DMS53 treated with DMSO at 0.1 percent for 48 hours (cell line): ENCODE data around the gene GPX3.

Source experiments
- DNase-seq: peaks from one replicate; lab custom pipeline; 2025; ENCODE audit not compliant: unreplicated experiment; lab: John Stamatoyannopoulos, UW

The GPX3 gene

GRCh38 chr5:151033217-151033934 is 13.0 kb downstream of the GPX3 start:
- DNase-seq, result no peak

GRCh38 chr5:151034422-151035379 is 14.3 kb downstream of the GPX3 start:
- no peak for DNase-seq

- no peak for DNase-seq
These were observed 16.2 kb downstream of the GPX3 start for GRCh38 chr5:151036556-151036955.

- DNase-seq, result no peak
These were observed 17.4 kb downstream of the GPX3 start for GRCh38 chr5:151037561-151038411.

DNA sequence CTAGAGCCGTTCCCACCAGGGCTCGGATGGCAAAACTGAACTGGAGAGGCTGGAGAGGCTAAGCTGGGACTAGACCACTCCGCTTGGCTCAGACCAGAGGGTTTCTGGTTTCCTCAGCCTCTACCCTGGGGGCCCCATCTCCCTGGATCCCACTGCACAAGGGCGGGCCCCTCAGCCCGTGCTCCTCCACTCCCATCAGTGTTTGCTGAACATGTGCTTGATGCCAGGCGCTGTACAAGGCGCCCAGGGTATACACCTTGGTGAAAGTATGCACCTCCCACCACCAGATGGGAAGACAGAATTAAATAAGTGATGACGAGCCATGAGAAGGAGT is 18.0 kb downstream of the GPX3 start:
- no peak for DNase-seq

GRCh38 chr5:151038801-151039238 is 18.4 kb downstream of the GPX3 start:
- no peak for DNase-seq

GRCh38 chr5:151039665-151040064 is 19.3 kb downstream of the GPX3 start:
- DNase-seq, result no peak

- DNase-seq, result no peak
These were observed 19.9 kb downstream of the GPX3 start for GRCh38 chr5:151040211-151040747.

DNA sequence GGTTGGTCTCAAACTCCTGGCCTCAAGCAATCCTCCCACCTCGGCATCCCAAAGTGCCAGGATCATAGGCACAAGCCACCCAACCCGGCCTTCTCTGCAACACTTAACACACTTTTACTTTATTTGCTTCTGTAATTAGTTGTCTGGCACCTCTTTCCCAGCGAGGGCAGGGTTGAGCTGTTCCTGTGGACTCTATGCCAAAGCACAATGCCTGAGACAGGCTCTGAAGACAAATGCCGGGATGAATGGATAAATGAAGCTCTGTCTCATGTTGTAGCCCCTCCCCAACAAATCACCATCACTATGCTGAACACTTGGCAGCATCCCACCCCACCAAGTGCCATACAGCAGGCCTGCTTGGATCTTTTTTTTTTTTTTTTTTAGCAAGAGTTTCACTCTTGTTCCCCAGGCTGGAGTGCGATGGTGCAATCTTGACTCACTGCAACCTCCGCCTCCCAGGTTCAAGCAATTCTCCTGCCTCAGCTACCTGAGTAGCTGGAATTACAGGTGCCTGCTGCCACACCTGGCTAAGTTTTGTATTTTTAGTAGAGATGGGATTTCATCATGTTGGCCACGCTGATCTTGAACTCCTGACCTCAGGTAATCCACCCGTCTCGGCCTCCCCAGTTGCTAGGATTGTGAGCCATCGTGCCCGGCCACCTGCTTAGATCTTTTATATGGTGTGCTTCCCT is 21.3 kb downstream of the GPX3 start:
- DNase-seq, result no peak

- no peak for DNase-seq
These were observed 22.2 kb downstream of the GPX3 start for GRCh38 chr5:151042453-151043093.

- no peak for DNase-seq
These were observed 27.5 kb downstream of the GPX3 start for GRCh38 chr5:151047814-151048425.

DNA sequence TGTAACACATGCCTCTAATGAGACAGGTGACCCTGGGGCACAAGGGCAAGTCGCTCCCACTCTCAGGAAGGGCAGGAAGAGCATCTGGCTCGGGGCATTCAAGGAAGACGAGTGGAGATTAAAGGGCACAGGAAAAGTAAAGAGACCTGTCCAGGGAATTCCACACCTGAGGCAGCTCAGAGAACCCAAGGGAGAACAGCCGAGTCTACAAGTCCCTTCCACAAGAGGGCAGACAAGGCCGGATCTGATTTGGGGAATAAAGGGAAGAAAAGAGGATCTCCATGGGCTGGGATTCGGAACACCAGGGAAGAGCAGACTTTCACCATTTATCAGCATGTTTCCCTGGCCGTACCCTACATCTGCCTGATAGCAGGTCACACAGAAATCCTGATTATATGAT is 28.1 kb downstream of the GPX3 start:
- DNase-seq, result no peak

DNA sequence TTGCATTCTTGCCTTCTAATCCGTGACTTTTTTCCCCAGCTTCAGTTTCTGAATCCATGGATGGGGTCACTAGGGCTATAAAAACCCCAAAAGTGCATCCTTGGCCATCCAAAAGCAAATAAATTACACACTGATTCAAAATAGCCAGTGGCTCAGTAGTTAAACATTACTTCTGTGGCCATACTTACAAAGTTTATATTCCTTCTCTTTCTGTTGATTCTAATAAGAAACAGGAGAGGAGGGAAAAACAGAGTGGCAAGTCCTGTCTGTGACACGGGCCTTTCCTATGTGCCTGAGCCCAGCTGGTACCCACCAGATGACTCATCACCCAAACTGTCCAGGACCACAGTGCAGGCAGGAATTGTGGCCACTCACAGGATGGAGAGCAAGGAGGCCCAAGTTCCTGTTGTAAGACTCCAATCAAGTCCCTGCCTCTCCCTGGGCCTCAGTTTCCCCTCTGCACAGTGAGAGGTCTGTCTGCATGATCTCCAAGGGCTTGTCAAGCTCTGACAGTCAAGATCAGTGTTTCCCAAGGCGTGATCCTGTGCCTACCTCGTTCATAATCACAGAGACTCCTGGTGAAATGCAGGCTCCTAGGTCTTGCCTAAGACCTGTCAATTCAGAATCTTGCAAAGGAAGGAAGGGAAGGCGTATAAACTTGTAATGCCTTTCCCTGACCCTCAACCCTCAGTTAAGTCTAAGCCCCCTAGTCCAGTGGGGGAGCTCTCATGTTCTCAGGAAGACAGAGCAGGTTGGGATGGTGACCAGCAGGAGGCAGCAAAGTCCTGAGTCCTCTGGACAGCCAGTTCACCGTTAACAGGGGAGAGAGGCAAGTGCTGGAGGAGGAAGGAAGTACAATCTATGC is 30.9 kb downstream of the GPX3 start:
- DNase-seq, result peak; percentile 39

- DNase-seq, result no peak
These were observed 31.7 kb downstream of the GPX3 start for GRCh38 chr5:151051931-151052608.

- no peak for DNase-seq
These were observed 32.4 kb downstream of the GPX3 start for GRCh38 chr5:151052836-151053235.

DNA sequence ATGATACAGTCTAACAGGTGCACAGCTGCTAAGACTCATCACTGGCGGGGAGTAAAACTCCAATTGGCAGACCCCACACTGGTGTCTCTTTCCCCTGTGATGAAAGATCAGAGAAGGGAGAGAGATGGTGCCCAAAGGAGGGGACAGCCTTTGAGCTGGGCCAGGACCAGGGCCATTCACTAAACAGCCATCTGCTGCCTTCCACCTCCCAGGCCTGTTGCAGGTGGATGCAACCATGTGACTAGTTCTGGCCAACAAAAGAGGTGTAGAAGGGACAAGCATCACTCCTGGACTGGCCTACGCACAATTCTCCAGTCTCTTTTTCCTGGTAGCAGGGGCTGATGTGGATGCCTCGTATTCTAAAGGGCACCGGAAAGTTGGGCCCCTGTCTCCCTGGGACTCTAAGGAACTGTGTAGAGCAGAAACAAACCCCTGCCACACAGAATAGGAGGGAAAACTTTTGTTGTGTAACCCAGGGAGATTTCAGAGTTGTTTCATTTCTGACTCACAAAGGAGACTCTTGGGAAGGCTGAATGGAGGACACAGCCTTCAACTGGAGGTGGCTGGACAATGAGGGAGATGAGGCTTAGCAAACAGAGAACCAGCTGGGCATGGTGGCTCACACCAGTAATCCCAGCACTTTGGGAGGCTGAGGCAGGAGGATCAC is 33.5 kb downstream of the GPX3 start:
- no peak for DNase-seq

GRCh38 chr5:151054709-151055108 is 34.3 kb downstream of the GPX3 start:
- DNase-seq, result no peak
